DND-41 (cell line): ENCODE results near the gene GRK6.

Experiments
- EZH2 ChIP-seq: IDR thresholded peaks from 3 replicates; pipeline ENCODE4 v1.6.1; 2012; ENCODE audit warnings: borderline replicate concordance, low read depth, mild to moderate bottlenecking, moderate library complexity, low read length, inconsistent platforms; ENCODE audit not compliant: severe bottlenecking
- TF ChIP-seq, protein P1 (sequence below): IDR thresholded peaks from 2 replicates; pipeline ENCODE4 v1.5.1; 2012; ENCODE audit warnings: borderline replicate concordance, low read length, moderate library complexity, mild to moderate bottlenecking; ENCODE audit not compliant: poor library complexity, severe bottlenecking; ENCODE audit errors: extremely low read depth

DNA sequence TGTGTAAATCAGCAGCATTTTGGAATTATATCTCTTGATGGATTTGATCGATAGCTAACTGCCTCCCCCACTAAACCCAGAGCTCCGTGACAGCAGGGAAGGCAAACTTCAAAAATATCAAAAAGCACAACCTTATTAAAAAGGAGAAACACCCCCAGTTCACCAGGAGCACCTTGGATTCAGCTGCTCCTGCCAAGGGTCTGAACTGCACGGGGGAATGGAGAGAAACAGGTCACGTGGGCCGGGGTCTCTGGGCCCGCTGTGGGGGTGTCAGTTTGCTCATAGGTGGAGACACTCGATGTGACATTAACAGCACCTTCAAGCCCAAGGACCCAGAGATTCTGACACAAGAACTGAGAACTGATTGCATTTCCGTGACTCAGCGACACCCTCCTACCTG lies 43.3 kb upstream of the GRK6 start:
- TF ChIP-seq, protein P1, sequence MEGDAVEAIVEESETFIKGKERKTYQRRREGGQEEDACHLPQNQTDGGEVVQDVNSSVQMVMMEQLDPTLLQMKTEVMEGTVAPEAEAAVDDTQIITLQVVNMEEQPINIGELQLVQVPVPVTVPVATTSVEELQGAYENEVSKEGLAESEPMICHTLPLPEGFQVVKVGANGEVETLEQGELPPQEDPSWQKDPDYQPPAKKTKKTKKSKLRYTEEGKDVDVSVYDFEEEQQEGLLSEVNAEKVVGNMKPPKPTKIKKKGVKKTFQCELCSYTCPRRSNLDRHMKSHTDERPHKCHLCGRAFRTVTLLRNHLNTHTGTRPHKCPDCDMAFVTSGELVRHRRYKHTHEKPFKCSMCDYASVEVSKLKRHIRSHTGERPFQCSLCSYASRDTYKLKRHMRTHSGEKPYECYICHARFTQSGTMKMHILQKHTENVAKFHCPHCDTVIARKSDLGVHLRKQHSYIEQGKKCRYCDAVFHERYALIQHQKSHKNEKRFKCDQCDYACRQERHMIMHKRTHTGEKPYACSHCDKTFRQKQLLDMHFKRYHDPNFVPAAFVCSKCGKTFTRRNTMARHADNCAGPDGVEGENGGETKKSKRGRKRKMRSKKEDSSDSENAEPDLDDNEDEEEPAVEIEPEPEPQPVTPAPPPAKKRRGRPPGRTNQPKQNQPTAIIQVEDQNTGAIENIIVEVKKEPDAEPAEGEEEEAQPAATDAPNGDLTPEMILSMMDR: no peak
- TF ChIP-seq EZH2: no peak
